KOPT-K1 (cell line): ENCODE results near the gene CHRNA1.
"Not testable (repeated sequence)": the region's sequence is repeated elsewhere in the genome, so short reads cannot be mapped to it uniquely, and the experiment has no call there.

Experiments used
- H3K27ac ChIP-seq: fragments of 200-600 bp; sonication (generic); 2 replicates; pipeline ENCODE4 v1.5.1; 2016; ENCODE audit warnings: antibody characterized with exemption, mild to moderate bottlenecking, low read depth, low read length; ENCODE audit not compliant: poor library complexity, severe bottlenecking
- H3K36me3 ChIP-seq: fragments of 200-600 bp; sonication (generic); 2 replicates; pipeline ENCODE4 v1.5.1; 2017; ENCODE audit warnings: antibody characterized with exemption, mild to moderate bottlenecking, low read length, moderate library complexity; ENCODE audit not compliant: insufficient read depth
- H3K9me3 ChIP-seq: fragments of 200-600 bp; sonication (generic); 2 replicates; pipeline ENCODE4 v1.5.1; 2017; ENCODE audit warnings: antibody characterized with exemption, low read length, mild to moderate bottlenecking; ENCODE audit not compliant: insufficient read depth, poor library complexity, severe bottlenecking

The CHRNA1 gene

GRCh38 chr2:174719016-174719415 lies 45.3 kb downstream of the CHRNA1 start:
- Histone ChIP-seq H3K9me3 (no peaks in the 10 kb centered on the region), H3K36me3 (no peaks in the 10 kb centered on the region), H3K27ac (no peak overlapping the region)

GRCh38 chr2:174718591-174718990 lies 45.7 kb downstream of the CHRNA1 start:
- Histone ChIP-seq H3K27ac (no peak overlapping the region), H3K36me3 (no peaks in the 10 kb centered on the region), H3K9me3 (no peaks in the 10 kb centered on the region)

DNA sequence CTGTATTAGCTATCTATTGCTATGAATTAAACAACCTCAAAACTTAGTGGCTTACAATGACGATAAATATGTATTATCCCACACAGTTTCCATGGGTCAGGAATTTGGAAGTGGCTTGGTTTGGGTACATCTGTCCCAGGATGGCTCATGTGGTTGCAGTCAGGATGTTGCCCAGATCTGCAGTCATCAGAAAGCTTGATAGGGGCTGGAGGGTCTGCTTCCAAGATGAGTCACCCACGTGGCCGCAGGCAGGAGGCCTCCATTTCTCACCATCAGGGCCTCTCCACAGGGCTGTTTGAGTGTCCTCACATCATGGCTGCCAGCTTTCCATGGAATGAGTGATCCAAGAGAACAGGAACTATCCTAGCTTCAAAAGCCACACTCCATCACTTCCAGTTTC lies 46.4 kb downstream of the CHRNA1 start:
- Histone ChIP-seq H3K36me3 (no peaks in the 10 kb centered on the region), H3K27ac (no peak overlapping the region), H3K9me3 (no peaks in the 10 kb centered on the region)

GRCh38 chr2:174717273-174717672 lies 47.0 kb downstream of the CHRNA1 start:
- H3K9me3 ChIP-seq = no peaks in the 10 kb centered on the region
- no peaks in the 10 kb centered on the region for H3K36me3 ChIP-seq
- H3K27ac ChIP-seq = no peak overlapping the region

- H3K9me3 ChIP-seq = no peaks in the 10 kb centered on the region
- H3K27ac ChIP-seq = no peak overlapping the region
- no peaks in the 10 kb centered on the region for H3K36me3 ChIP-seq
Observed at GRCh38 chr2:174716785-174717184, 47.5 kb downstream of the CHRNA1 start.

DNA sequence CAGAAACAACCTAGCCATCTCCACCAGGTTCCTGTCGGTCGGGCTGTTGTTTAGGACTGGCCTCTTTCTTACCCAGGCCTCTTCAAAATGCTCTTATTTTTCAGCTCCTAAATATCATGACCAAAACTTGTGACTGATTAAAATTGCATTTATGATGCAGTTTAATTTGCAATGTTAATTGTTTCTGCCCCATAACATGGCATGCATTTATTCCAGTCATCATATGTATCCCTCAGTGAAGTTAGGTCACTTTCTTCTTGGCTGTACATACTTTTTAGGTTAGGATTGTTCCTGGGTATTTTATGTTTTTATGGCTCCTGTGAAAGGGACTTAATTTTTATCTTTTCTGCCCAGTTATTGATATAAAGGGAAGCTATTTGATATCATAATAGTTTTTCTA lies 50.6 kb downstream of the CHRNA1 start:
- Histone ChIP-seq H3K9me3 (no peaks in the 10 kb centered on the region), H3K36me3 (no peaks in the 10 kb centered on the region), H3K27ac (no peak overlapping the region)

- H3K9me3 ChIP-seq = no peaks in the 10 kb centered on the region
- no peak overlapping the region for H3K27ac ChIP-seq
- no peaks in the 10 kb centered on the region for H3K36me3 ChIP-seq
Observed at GRCh38 chr2:174711206-174711605, 53.1 kb downstream of the CHRNA1 start.

DNA sequence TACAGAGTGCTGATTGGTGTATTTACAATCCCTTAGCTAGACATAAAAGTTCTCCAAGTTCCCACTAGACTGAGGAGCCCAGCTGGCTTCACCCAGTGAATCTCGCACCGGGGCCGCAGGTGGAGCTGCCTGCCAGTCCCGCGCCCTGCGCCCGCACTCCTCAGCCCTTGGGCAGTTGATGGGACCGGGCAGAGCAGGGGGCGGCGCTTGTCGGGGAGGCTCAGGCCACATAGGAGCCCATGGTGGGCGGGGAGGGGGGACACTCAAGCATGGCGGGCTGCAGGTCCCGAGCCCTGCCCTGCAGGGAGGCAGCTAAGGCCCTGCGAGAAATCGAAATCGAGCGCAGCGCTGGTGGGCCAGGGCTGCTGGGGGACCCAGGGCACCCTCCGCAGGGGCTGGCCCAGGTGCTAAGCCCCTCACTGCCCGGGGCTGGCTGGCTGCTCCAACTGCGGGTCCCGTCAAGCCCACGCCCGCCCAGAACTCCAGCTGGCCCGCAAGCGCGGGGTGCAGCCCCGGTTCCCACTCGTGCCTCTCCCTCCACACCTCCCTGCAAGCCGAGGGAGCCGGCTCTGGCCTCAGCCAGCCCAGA lies 54.8 kb downstream of the CHRNA1 start:
- not testable (repeated sequence) for H3K27ac ChIP-seq, H3K9me3 ChIP-seq, H3K36me3 ChIP-seq

GRCh38 chr2:174708713-174709112 lies 55.6 kb downstream of the CHRNA1 start:
- Histone ChIP-seq H3K36me3 (no peaks in the 10 kb centered on the region), H3K9me3 (no peaks in the 10 kb centered on the region), H3K27ac (no peak overlapping the region)

DNA sequence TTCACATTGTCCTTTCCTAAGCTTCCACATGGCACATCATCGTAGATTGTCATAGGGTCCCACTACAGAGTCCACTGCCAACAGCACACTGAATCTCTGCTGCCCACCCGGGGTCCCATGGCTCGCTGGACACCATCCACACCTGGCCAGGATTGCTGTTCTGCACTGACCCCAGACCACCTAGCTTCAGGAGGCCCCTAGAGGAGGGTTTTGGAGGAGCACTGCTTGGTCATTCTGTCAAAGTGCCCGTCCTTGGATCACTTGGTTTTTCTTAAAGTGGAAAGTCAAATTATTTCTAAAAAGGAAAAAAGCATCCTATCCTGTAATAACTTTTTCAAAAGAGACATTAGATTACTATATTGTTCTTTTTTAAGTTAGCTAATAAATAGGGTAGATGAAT lies 59.0 kb downstream of the CHRNA1 start:
- Histone ChIP-seq H3K36me3 (no peaks in the 10 kb centered on the region), H3K27ac (no peak overlapping the region), H3K9me3 (no peaks in the 10 kb centered on the region)

- no peaks in the 10 kb centered on the region for H3K9me3 ChIP-seq
- H3K36me3 ChIP-seq = no peaks in the 10 kb centered on the region
- H3K27ac ChIP-seq = no peak overlapping the region
Observed at GRCh38 chr2:174704642-174705041, 59.6 kb downstream of the CHRNA1 start.

GRCh38 chr2:174704061-174704460 lies 60.2 kb downstream of the CHRNA1 start:
- no peak overlapping the region for H3K27ac ChIP-seq
- H3K9me3 ChIP-seq = no peaks in the 10 kb centered on the region
- H3K36me3 ChIP-seq = no peaks in the 10 kb centered on the region

- no peaks in the 10 kb centered on the region for H3K9me3 ChIP-seq
- H3K27ac ChIP-seq = no peak overlapping the region
- H3K36me3 ChIP-seq = no peaks in the 10 kb centered on the region
Observed at GRCh38 chr2:174703430-174703829, 60.8 kb downstream of the CHRNA1 start.

GRCh38 chr2:174702541-174702940 lies 61.7 kb downstream of the CHRNA1 start:
- no peaks in the 10 kb centered on the region for H3K9me3 ChIP-seq
- no peak overlapping the region for H3K27ac ChIP-seq
- H3K36me3 ChIP-seq = no peaks in the 10 kb centered on the region

DNA sequence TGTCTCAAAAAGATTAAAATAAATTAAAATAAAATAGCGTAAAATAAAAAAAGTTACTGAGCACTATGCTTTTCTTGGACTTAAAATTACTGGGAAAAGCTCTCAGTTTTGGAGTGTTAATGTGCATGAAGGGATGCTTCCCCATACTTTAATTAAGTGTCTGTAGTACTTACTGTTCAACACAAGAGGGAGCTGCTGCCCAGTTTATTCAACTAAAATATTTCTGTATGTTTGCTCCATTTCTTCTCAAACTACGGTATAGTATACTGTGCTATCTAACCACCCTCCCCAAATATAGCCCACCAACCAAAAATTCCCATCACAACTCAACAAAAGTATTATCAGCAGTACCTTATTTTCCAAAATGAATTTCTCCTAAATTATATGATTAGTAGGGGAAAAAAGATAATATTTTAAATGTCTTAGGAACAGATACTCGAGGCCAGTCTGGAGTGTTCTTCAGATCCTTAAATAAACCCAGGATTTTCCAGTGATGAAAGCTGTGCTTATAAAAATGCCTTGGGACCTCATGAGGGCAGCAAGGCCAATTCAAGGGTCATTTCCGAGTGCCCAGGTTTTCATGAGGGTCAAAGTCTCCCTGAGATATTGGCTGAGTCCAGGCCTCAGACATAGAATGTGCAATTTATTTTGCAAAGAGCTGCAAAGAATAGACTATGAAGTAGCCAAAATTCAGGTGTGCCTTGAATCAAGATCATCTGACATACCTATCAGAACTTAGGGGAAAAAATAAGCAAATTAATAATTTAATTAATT lies 64.1 kb downstream of the CHRNA1 start:
- Histone ChIP-seq H3K36me3 (no peaks in the 10 kb centered on the region), H3K9me3 (no peaks in the 10 kb centered on the region), H3K27ac (no peak overlapping the region)
